Caco-2 (cell line): ENCODE data around the gene SFMBT1. TPM values are rescaled to one million over a fixed set of nuclear protein-coding genes. Genes with fewer than 3 reads are reported as not detected.

Source experiments
- BruUV-seq: library from RNA; stranded (reverse); fragments of 400-500 nt; replicated peaks from 2 replicates; lab custom pipeline; 2021; lab: Mats Ljungman, UMichigan
- CTCF ChIA-PET: fragments of 300-600 bp; sonication (Branson Sonifier 250); formaldehyde crosslinking; loops from one replicate; lab custom pipeline; 2022; ENCODE audit warnings: antibody characterized with exemption; lab: Charles Lee
- POLR2A ChIA-PET: fragments of 300-600 bp; sonication (Branson Sonifier 250); formaldehyde crosslinking; loops from one replicate; lab custom pipeline; 2022; ENCODE audit warnings: antibody characterized with exemption; lab: Charles Lee
- DNase-seq, 2 experiments: peaks; one replicate each; pipeline versions ENCODE4 v3.0.0 to v3.0.0-alpha.2; 2020 to 2022
- H3K27me3 ChIP-seq: replicated peaks from 2 replicates; pipeline ENCODE4 v1.6.0; 2011; ENCODE audit warnings: low read length; ENCODE audit not compliant: control insufficient read depth, insufficient read depth
- H3K36me3 ChIP-seq: 2 replicates; pipeline ENCODE4 v1.5.1; 2011; ENCODE audit warnings: low read length; ENCODE audit not compliant: control insufficient read depth, insufficient read depth
- H3K4me1 ChIP-seq: fragments of 250-450 bp; sonication (Bioruptor Pico); 2 replicates; pipeline ENCODE4 v1.5.1; 2020; ENCODE audit warnings: mild to moderate bottlenecking
- H3K4me3 ChIP-seq: 2 replicates; pipeline ENCODE4 v1.5.1; 2011; ENCODE audit warnings: low read depth, mild to moderate bottlenecking, control low read depth, low read length
- H3K9me3 ChIP-seq: fragments of 250-450 bp; sonication (Bioruptor Pico); 2 replicates; pipeline ENCODE4 v1.5.1; 2020; ENCODE audit warnings: mild to moderate bottlenecking, moderate library complexity
- H3K27ac Mint-ChIP-seq: one replicate; pipeline ENCODE4 v1.8.0; 2022; ENCODE audit warnings: mixed read lengths; ENCODE audit not compliant: unreplicated experiment
- H3K27me3 Mint-ChIP-seq: one replicate; pipeline ENCODE4 v1.8.0; 2022; ENCODE audit warnings: mixed read lengths; ENCODE audit not compliant: insufficient read depth, unreplicated experiment
- H3K36me3 Mint-ChIP-seq: one replicate; pipeline ENCODE4 v1.8.0; 2022; ENCODE audit warnings: mild to moderate bottlenecking, mixed read lengths; ENCODE audit not compliant: insufficient read depth, unreplicated experiment
- H3K4me1 Mint-ChIP-seq: one replicate; pipeline ENCODE4 v1.8.0; 2022; ENCODE audit warnings: low read depth, mixed read lengths; ENCODE audit not compliant: unreplicated experiment
- H3K4me3 Mint-ChIP-seq: one replicate; pipeline ENCODE4 v1.8.0; 2022; ENCODE audit warnings: mild to moderate bottlenecking, moderate library complexity, mixed read lengths; ENCODE audit not compliant: unreplicated experiment
- H3K9me3 Mint-ChIP-seq: one replicate; pipeline ENCODE4 v1.8.0; 2022; ENCODE audit warnings: mixed read lengths; ENCODE audit not compliant: unreplicated experiment
- intact Hi-C: fragments of 100-400 bp; cut with micrococcal nuclease; formaldehyde crosslinking; loops from one replicate; pipeline ENCODE4 v1.10.0; 2022; ENCODE audit not compliant: unreplicated experiment
- total RNA-seq: library from RNA; stranded (reverse); gene quantifications from 2 replicates; pipeline ENCODE4 v1.2.3, GENCODE V29; 2022
- TF ChIP-seq, protein P1 (sequence below), 2 experiments: fragments of 200-600 bp in 1 of 2; IDR thresholded peaks; 1 replicate in 1 of 2; 2 replicates in 1 of 2; pipeline versions ENCODE4 v1.5.1 to v1.8.0; 2011 to 2022; ENCODE audit warnings: antibody characterized with exemption in 1 of 2, control low read depth in 1 of 2, inconsistent platforms in 1 of 2, low read depth in 1 of 2, low read length in 1 of 2, mild to moderate bottlenecking in 1 of 2, moderate library complexity in 1 of 2; ENCODE audit not compliant: insufficient read depth in 1 of 2, severe bottlenecking in 1 of 2, unreplicated experiment in 1 of 2

SFMBT1 gene
- total RNA-seq, 1 experiment from 2014 or later, result 45.3 TPM

DNA sequence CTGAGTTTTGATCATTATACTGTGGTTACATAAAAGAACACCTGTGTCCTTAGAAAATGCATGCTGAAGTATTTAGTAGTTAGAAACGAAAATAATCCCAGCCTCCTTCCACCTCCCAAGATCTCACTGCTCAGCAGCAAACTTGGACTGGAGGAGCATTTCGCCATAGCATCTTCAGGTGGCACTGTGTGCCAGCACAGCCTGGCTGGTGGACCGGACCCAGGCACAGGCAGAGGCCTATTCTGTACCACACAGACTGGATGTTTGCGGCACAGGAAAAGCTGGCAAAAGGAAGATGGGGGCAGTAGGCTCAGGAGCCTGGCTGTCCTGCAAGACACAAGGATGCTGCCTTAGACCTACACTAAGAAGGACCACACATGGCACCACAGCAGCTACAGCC, 158.7 kb downstream of the SFMBT1 start:
- no peak overlapping the region for H3K4me3 ChIP-seq

DNA sequence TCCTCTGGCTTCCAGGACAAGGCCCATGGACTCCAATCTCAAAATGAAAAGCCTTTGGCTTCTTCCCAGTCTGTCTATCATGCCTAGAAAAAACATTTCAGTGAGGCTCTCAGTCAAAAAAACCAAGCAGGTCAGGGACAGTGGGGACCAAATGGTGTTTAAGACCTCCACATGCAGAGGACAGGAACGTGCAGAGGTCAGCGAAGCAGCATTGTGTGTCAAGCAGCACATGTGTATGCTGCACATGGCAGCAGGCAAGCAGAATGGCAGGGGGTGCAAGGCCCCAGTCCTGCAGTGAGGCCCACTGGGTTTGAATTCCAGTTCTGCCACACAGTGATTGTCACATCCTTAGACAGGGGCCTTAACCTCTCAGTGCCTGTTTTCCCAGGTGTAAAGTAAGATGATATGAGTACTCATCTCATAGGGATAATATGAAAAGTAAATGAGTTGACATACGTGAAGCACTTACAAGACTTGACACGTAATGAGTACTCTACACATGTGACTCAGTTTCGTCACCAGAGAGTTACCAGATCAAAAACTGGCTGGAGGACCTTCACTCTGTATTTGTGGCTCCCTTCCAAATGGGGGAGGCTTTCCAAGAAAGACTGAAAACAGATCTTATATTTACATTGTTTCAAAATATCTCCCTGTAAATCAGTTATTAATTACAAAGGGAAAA, 159.7 kb downstream of the SFMBT1 start:
- no peak for DNase-seq
- Histone ChIP-seq H3K4me1 (no peaks in the 10 kb centered on the region), H3K27me3 (no peaks in the 10 kb centered on the region), H3K9me3 (no peaks in the 10 kb centered on the region), H3K4me3 (no peak overlapping the region), H3K36me3 (no peaks in the 10 kb centered on the region)
- TF ChIP-seq, protein P1, sequence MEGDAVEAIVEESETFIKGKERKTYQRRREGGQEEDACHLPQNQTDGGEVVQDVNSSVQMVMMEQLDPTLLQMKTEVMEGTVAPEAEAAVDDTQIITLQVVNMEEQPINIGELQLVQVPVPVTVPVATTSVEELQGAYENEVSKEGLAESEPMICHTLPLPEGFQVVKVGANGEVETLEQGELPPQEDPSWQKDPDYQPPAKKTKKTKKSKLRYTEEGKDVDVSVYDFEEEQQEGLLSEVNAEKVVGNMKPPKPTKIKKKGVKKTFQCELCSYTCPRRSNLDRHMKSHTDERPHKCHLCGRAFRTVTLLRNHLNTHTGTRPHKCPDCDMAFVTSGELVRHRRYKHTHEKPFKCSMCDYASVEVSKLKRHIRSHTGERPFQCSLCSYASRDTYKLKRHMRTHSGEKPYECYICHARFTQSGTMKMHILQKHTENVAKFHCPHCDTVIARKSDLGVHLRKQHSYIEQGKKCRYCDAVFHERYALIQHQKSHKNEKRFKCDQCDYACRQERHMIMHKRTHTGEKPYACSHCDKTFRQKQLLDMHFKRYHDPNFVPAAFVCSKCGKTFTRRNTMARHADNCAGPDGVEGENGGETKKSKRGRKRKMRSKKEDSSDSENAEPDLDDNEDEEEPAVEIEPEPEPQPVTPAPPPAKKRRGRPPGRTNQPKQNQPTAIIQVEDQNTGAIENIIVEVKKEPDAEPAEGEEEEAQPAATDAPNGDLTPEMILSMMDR (IDR thresholded peaks at IDR 0.05; ENCODE audit: insufficient read depth in 1 of 2, low read depth in 1 of 2, low read length in 1 of 2, severe bottlenecking in 1 of 2, unreplicated experiment in 1 of 2), result no peak
- ChIA-PET POLR2A (no interaction called here), CTCF (no interaction called here)
- Mint-ChIP-seq H3K4me3 (no peak overlapping the region), H3K4me1 (no peaks in the 10 kb centered on the region), H3K27me3 (no peaks in the 10 kb centered on the region), H3K27ac (no peak overlapping the region), H3K36me3 (no peaks in the 10 kb centered on the region), H3K9me3 (no peaks in the 10 kb centered on the region)
- no TSS peak for BruUV-seq
- intact Hi-C loops, result no loop called here

More for the DNA sequence above, 158.7 kb downstream of the SFMBT1 start:
- Mint-ChIP-seq H3K4me1 (no peaks in the 10 kb centered on the region), H3K27me3 (no peaks in the 10 kb centered on the region), H3K36me3 (no peaks in the 10 kb centered on the region), H3K4me3 (no peak overlapping the region), H3K9me3 (no peaks in the 10 kb centered on the region), H3K27ac (no peak overlapping the region)
- CTCF ChIA-PET, result no interaction called here
- no peak for DNase-seq
- Histone ChIP-seq H3K36me3 (no peaks in the 10 kb centered on the region), H3K4me1 (no peaks in the 10 kb centered on the region), H3K27me3 (no peaks in the 10 kb centered on the region), H3K9me3 (no peaks in the 10 kb centered on the region)
- POLR2A ChIA-PET, result no interaction called here
- TF ChIP-seq, protein P1 (IDR thresholded peaks at IDR 0.05; ENCODE audit: insufficient read depth in 1 of 2, low read depth in 1 of 2, low read length in 1 of 2, severe bottlenecking in 1 of 2, unreplicated experiment in 1 of 2), result no peak
- no TSS peak for BruUV-seq
- intact Hi-C loops, result no loop called here

DNA sequence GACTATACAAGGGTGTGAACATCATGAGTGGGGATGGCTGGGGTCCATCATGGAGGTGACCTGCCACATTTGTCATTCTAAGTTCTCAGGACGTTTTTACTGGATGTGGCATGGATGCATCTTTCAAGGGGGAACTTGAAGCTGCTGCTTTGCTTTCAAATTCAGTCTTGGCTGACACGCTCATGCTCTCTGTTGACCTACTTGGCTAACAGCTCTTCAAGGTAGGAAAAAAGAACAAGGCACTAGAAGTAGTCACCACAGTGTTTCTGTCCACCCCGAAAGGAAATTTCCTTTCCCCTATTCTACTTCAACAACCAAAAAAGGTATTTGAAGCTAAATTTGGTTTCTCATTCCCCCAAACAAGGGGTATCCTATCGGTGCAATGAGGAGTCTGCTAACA, 163.5 kb downstream of the SFMBT1 start:
- H3K4me1 Mint-ChIP-seq, result no peaks in the 10 kb centered on the region

More for the DNA sequence above, 163.5 kb downstream of the SFMBT1 start:
- Mint-ChIP-seq H3K27me3 (no peaks in the 10 kb centered on the region), H3K36me3 (no peaks in the 10 kb centered on the region), H3K4me3 (no peak overlapping the region), H3K9me3 (no peaks in the 10 kb centered on the region), H3K27ac (no peak overlapping the region)
- Histone ChIP-seq H3K4me1 (no peaks in the 10 kb centered on the region), H3K4me3 (no peak overlapping the region), H3K9me3 (no peaks in the 10 kb centered on the region), H3K27me3 (no peaks in the 10 kb centered on the region), H3K36me3 (no peaks in the 10 kb centered on the region)
- ChIA-PET CTCF (interaction anchor here (0.6 kb wide), 1 partner anchor 73 kb away, joined by 3 read pairs; no protein-coding TSS in a partner anchor), POLR2A (no interaction called here)
- BruUV-seq, result no TSS peak
- intact Hi-C loops, result no loop called here
- DNase-seq, result no peak
- TF ChIP-seq, protein P1 (IDR thresholded peaks at IDR 0.05; ENCODE audit: insufficient read depth in 1 of 2, low read depth in 1 of 2, low read length in 1 of 2, severe bottlenecking in 1 of 2, unreplicated experiment in 1 of 2), result no peak
